G401 (cell line): ENCODE measurements around the gene CDRT15. TPM values are rescaled to one million over a fixed set of nuclear protein-coding genes. Genes with fewer than 3 reads are reported as not detected.
"Not testable (repeated sequence)": the region's sequence is repeated elsewhere in the genome, so short reads cannot be mapped to it uniquely, and the experiment has no call there.

Experiments used
- DNase-seq: peaks from one replicate; pipeline ENCODE4 v3.0.0-alpha.2; 2015; ENCODE audit warnings: low spot score
- in situ Hi-C: cut with HindIII; loops from 2 replicates; pipeline ENCODE4 v1.10.0; 2016; ENCODE audit warnings: low sequenced_read_pairs, mixed read lengths
- total RNA-seq: library from RNA; depleted of rRNA; stranded (reverse); fragments of >200 nt; shearing (Covaris generic); gene quantifications from 2 replicates; pipeline ENCODE4 v1.2.3, GENCODE V29; 2014; rRNA removed

CDRT15 gene
- total RNA-seq, 1 experiment from 2014 or later, result not detected

GRCh38 chr17:14192636-14193344 lies 43.9 kb downstream of the CDRT15 start:
- not testable (repeated sequence) for DNase-seq

GRCh38 chr17:14192039-14192438 lies 44.6 kb downstream of the CDRT15 start:
- DNase-seq, in situ Hi-C loops: not testable (repeated sequence)

More at GRCh38 chr17:14192636-14193344, 43.9 kb downstream of the CDRT15 start:
- in situ Hi-C loops, result not testable (repeated sequence)

GRCh38 chr17:14191469-14191868 lies 45.2 kb downstream of the CDRT15 start:
- DNase-seq, result not testable (repeated sequence)

GRCh38 chr17:14190774-14191173 lies 45.9 kb downstream of the CDRT15 start:
- in situ Hi-C loops, DNase-seq: not testable (repeated sequence)

More at GRCh38 chr17:14191469-14191868, 45.2 kb downstream of the CDRT15 start:
- in situ Hi-C loops, result not testable (repeated sequence)

GRCh38 chr17:14186443-14186842 lies 50.2 kb downstream of the CDRT15 start:
- DNase-seq, in situ Hi-C loops: not testable (repeated sequence)

Other genes with a start within 250 kb of the CDRT15 start
- 15.9 and 26.4 TPM in 2 replicates for gene COX10, start 167.4 kb downstream of the CDRT15 start, total RNA-seq
- 0.37 TPM in 2 replicates for gene HS3ST3B1, start 64.2 kb upstream of the CDRT15 start, total RNA-seq